Body of pancreas (tissue), 4 donors: ENCODE data around the gene PDIA2. TPM values are rescaled to one million over a fixed set of nuclear protein-coding genes. Genes with fewer than 3 reads are reported as not detected.
"Not testable (repeated sequence)": the region's sequence is repeated elsewhere in the genome, so short reads cannot be mapped to it uniquely, and the experiment has no call there.

Experiments
- ATAC-seq: fragments of 150-250 bp; one replicate; pipeline ENCODE4 v1.9.1; 2016
- DNase-seq, 4 donors: peaks; one replicate each; pipeline ENCODE4 v3.0.0-alpha.2; 2019
- H3K27ac ChIP-seq, 4 donors: fragments of 200-600 bp; sonication (generic); 1 replicate in 3 of 4; 2 replicates in 1 of 4; pipeline versions ENCODE4 v1.5.1 to v1.6.1; 2016 to 2019; ENCODE audit warnings: mild to moderate bottlenecking in 1 of 4, mixed read lengths in 1 of 4, moderate library complexity in 1 of 4
- H3K27me3 ChIP-seq, 2 donors: fragments of 200-600 bp; sonication (generic); one replicate each; pipeline ENCODE4 v1.6.0; 2016; ENCODE audit warnings: mild to moderate bottlenecking in 1 of 2
- H3K36me3 ChIP-seq, 2 donors: fragments of 200-600 bp; sonication (generic); replicated peaks in 1 of 2; 2 replicates each; pipeline ENCODE4 v1.5.1; 2016; ENCODE audit warnings: low read depth in 2 of 2; ENCODE audit not compliant: insufficient read depth in 1 of 2
- H3K4me1 ChIP-seq: fragments of 200-600 bp; sonication (generic); one replicate; pipeline ENCODE4 v1.6.0; 2016
- H3K4me3 ChIP-seq, 2 donors: fragments of 200-600 bp; sonication (generic); 1 replicate in 1 of 2; 2 replicates in 1 of 2; pipeline ENCODE4 v1.5.1; 2016 to 2019
- H3K9me3 ChIP-seq, 3 donors: fragments of 200-600 bp; sonication (generic); 1 replicate in 2 of 3; 2 replicates in 1 of 3; pipeline ENCODE4 v1.5.1; 2016
- CTCF ChIP-seq, 7 experiments: fragments of 450-650 bp in 4 of 7; fragments of 200-600 bp in 3 of 7; sonication (generic) in 3 of 7; IDR thresholded peaks; one replicate each; pipeline ENCODE4 v1.5.1; 2016 to 2019; ENCODE audit warnings: antibody characterized with exemption in 7 of 7
- POLR2A ChIP-seq, 3 donors: fragments of 450-650 bp; IDR thresholded peaks; one replicate each; pipeline ENCODE4 v1.6.1; 2016; ENCODE audit warnings: antibody characterized with exemption in 3 of 3, mild to moderate bottlenecking in 2 of 3
- WGBS, 2 donors: methylation state at CpG; one replicate each; pipeline ENCODE4 v1.1.5; 2017; 5-methylcytosine and 5-hydroxymethylcytosine counted together
- intact Hi-C: fragments of 100-400 bp; cut with DNase I; formaldehyde crosslinking; loops from one replicate; pipeline ENCODE4 v1.15.1; 2023
- total RNA-seq, 2 donors: library from RNA; depleted of rRNA; stranded (reverse); fragments of >200 nt; gene quantifications; one replicate each; pipeline ENCODE4 v1.1.0, GENCODE V29; 2016

PDIA2 gene
- total RNA-seq, 2 donors from 2014 or later, result 517 to 2,271 TPM

- Histone ChIP-seq H3K36me3 (no peaks in the 10 kb centered on the region), H3K27ac (no peak overlapping the region), H3K27me3 (no peaks in the 10 kb centered on the region), H3K9me3 (no peaks in the 10 kb centered on the region), H3K4me1 (peaks cover 21% of the 10 kb centered on the region), H3K4me3 (no peak overlapping the region)
- DNase-seq (no peak), ATAC-seq (no peak)
- 85 to 92% methylated on average over 10 to 17 of the region's 17 CpGs for WGBS, 2 donors
- no peak for TF ChIP-seq CTCF (IDR thresholded peaks at IDR 0.05)
- TF ChIP-seq POLR2A (IDR thresholded peaks at IDR 0.05), result no peak
- intact Hi-C loops, result no loop called here
These were observed 41.2 kb downstream of the PDIA2 start for GRCh38 chr16:324201-324450.

GRCh38 chr16:324451-325334, 41.7 kb downstream of the PDIA2 start:
- TF ChIP-seq CTCF (IDR thresholded peaks at IDR 0.05) (no peak), POLR2A (IDR thresholded peaks at IDR 0.05) (no peak)
- H3K36me3 ChIP-seq, result no peaks in the 10 kb centered on the region
- H3K27me3 ChIP-seq, result no peaks in the 10 kb centered on the region
- ATAC-seq (no peak), DNase-seq (no peak)
- peaks cover 21% of the 10 kb centered on the region for H3K4me1 ChIP-seq
- 70 to 91% methylated on average over 11 to 48 of the region's 55 CpGs for WGBS, 2 donors
- no peaks in the 10 kb centered on the region for H3K9me3 ChIP-seq
- no peak overlapping the region for H3K27ac ChIP-seq
- no peak overlapping the region for H3K4me3 ChIP-seq
- intact Hi-C loops, result no loop called here

- intact Hi-C loops, result no loop called here
- ATAC-seq, result no peak
- no peak for DNase-seq
- Histone ChIP-seq H3K36me3 (no peaks in the 10 kb centered on the region), H3K4me3 (no peak overlapping the region), H3K9me3 (no peaks in the 10 kb centered on the region), H3K4me1 (peaks cover 21% of the 10 kb centered on the region), H3K27me3 (no peaks in the 10 kb centered on the region), H3K27ac (peak overlapping the region in 1 of 4 donors; percentile 24)
- 83 to 92% methylated on average over 14 to 28 of the region's 28 CpGs for WGBS, 2 donors
- TF ChIP-seq POLR2A (IDR thresholded peaks at IDR 0.05), result no peak
- TF ChIP-seq CTCF (IDR thresholded peaks at IDR 0.05), result no peak
These were observed 42.6 kb downstream of the PDIA2 start for GRCh38 chr16:325375-326145.

GRCh38 chr16:330741-331140, 47.8 kb downstream of the PDIA2 start:
- ATAC-seq (no peak), DNase-seq (no peak)
- H3K4me1 ChIP-seq, result peaks cover 21% of the 10 kb centered on the region
- 87 to 100% methylated on average over 1 to 2 of the region's 2 CpGs for WGBS, 2 donors
- H3K9me3 ChIP-seq, result no peaks in the 10 kb centered on the region
- TF ChIP-seq POLR2A (IDR thresholded peaks at IDR 0.05), result no peak
- TF ChIP-seq CTCF (IDR thresholded peaks at IDR 0.05), result no peak
- H3K27ac ChIP-seq, result no peak overlapping the region
- H3K4me3 ChIP-seq, result no peak overlapping the region
- no peaks in the 10 kb centered on the region for H3K36me3 ChIP-seq
- no peaks in the 10 kb centered on the region for H3K27me3 ChIP-seq
- intact Hi-C loops, result no loop called here

GRCh38 chr16:331181-331814, 48.3 kb downstream of the PDIA2 start:
- WGBS, 2 donors, result 67 to 76% methylated on average over 6 of the region's 6 CpGs
- H3K4me1 ChIP-seq, result peaks cover 21% of the 10 kb centered on the region
- H3K36me3 ChIP-seq, H3K9me3 ChIP-seq, H3K27me3 ChIP-seq, ATAC-seq, H3K4me3 ChIP-seq, intact Hi-C loops, DNase-seq, H3K27ac ChIP-seq: not testable (repeated sequence)
